Measurements from ENCODE around the gene IFNL3. TPM values are rescaled to one million over a fixed set of nuclear protein-coding genes. Genes with fewer than 3 reads are reported as not detected.

The IFNL3 gene
- total and polyA plus RNA-seq, 7 donors = 0.22 TPM; not detected in 6

- WGBS, 2 donors = 24% methylated on average over 57 of the region's 57 CpGs
- H3K27ac ChIP-seq = no peak within 1 kb of the TSS
Measured at GRCh38 chr19:39203372-39204341, 41.1 kb downstream of the IFNL3 start, which contains the start of gene SYCN. TSS of gene SYCN (minus strand) at chr19:39204263. CDS start at chr19:39204254, 9 bp downstream.

GRCh38 chr19:39202998-39203355, 41.8 kb downstream of the IFNL3 start:
- no peak for TF ChIP-seq EP300 (IDR thresholded peaks at IDR 0.05)
- no peak for TF ChIP-seq POLR2A (IDR thresholded peaks at IDR 0.05)
- no peak for TF ChIP-seq CTCF (IDR thresholded peaks at IDR 0.05)
- no peak for TF ChIP-seq POLR2AphosphoS5 (IDR thresholded peaks at IDR 0.05)
- intact Hi-C loops (cut with DNase I) = no loop called here
- Histone ChIP-seq H3K27ac (no peak overlapping the region), H3K27me3 (peaks cover 23 to 73% (median 61%) of the 10 kb centered on the region in 3 donors), H3K4me1 (no peaks in the 10 kb centered on the region), H3K4me3 (no peak overlapping the region), H3K36me3 (no peaks in the 10 kb centered on the region), H3K9me3 (no peaks in the 10 kb centered on the region)
- no peak for DNase-seq
- 92 to 97% methylated on average over 1 of the region's 1 CpG for WGBS, 2 donors

More at GRCh38 chr19:39203372-39204341, 41.1 kb downstream of the IFNL3 start, which contains the start of gene SYCN:
- Histone ChIP-seq H3K4me1 (no peaks in the 10 kb centered on the region), H3K9me3 (no peaks in the 10 kb centered on the region), H3K36me3 (no peaks in the 10 kb centered on the region), H3K27me3 (peaks cover 17 to 71% (median 56%) of the 10 kb centered on the region in 3 donors), H3K4me3 (no peak within 1 kb of the TSS)
- intact Hi-C loops (cut with DNase I) = no loop called here
- TF ChIP-seq POLR2AphosphoS5 (IDR thresholded peaks at IDR 0.05) = no peak
- no peak for TF ChIP-seq CTCF (IDR thresholded peaks at IDR 0.05)
- TF ChIP-seq EP300 (IDR thresholded peaks at IDR 0.05) = no peak
- no peak for TF ChIP-seq POLR2A (IDR thresholded peaks at IDR 0.05)
- no peak for DNase-seq

GRCh38 chr19:39200803-39201115, 44.0 kb downstream of the IFNL3 start:
- intact Hi-C loops (cut with DNase I) = no loop called here
- H3K9me3 ChIP-seq = no peaks in the 10 kb centered on the region
- TF ChIP-seq POLR2A (IDR thresholded peaks at IDR 0.05) (no peak), POLR2AphosphoS5 (IDR thresholded peaks at IDR 0.05) (no peak), EP300 (IDR thresholded peaks at IDR 0.05) (no peak), CTCF (IDR thresholded peaks at IDR 0.05) (no peak)
- no peak overlapping the region for H3K27ac ChIP-seq
- 59 to 75% methylated on average over 3 of the region's 3 CpGs for WGBS, 2 donors
- DNase-seq = no peak
- H3K4me1 ChIP-seq = peaks cover 0 to 6% (median 6%) of the 10 kb centered on the region in 4 donors
- peaks cover 35 to 93% (median 81%) of the 10 kb centered on the region in 3 donors for H3K27me3 ChIP-seq
- H3K4me3 ChIP-seq = no peak overlapping the region
- H3K36me3 ChIP-seq = no peaks in the 10 kb centered on the region

GRCh38 chr19:39200066-39200802, 44.6 kb downstream of the IFNL3 start:
- peaks cover 35 to 98% (median 85%) of the 10 kb centered on the region in 3 donors for H3K27me3 ChIP-seq
- H3K4me1 ChIP-seq = peaks cover 0 to 6% (median 6%) of the 10 kb centered on the region in 4 donors
- no peak overlapping the region for H3K27ac ChIP-seq
- no peak for DNase-seq
- no peaks in the 10 kb centered on the region for H3K9me3 ChIP-seq
- WGBS, 2 donors = 83 to 88% methylated on average over 32 of the region's 32 CpGs
- no peak for TF ChIP-seq POLR2AphosphoS5 (IDR thresholded peaks at IDR 0.05)
- no peak for TF ChIP-seq EP300 (IDR thresholded peaks at IDR 0.05)
- TF ChIP-seq CTCF (IDR thresholded peaks at IDR 0.05) = no peak
- H3K36me3 ChIP-seq = no peaks in the 10 kb centered on the region
- H3K4me3 ChIP-seq = no peak overlapping the region
- intact Hi-C loops (cut with DNase I) = no loop called here

Data from sigmoid colon (tissue), 7 donors.